GF-D8 (cell line): Measurements from ENCODE around the gene ARHGEF17.

Source experiments
- DNase-seq: peaks from one replicate; lab custom pipeline; 2025; lab: John Stamatoyannopoulos, UW

ARHGEF17 gene

DNA sequence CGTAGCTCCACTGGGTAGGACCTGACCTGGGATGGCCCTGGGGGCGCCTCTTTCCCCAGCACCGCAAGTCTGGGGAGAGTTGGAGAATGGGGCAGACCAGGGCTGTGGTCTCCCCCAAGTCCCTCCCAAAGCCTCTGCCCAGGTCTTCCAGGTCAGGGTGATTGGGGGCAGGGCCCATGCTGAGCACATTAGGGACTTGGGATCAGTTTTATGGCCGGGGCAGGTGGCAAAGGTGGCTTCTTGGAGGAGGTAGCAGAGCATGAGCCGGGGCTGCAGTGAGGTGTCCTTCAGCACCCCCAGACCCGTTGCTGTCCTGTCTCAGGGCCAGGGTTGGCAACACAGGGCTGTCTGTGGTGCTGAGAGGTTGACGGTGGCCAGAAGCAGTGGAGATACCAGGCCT lies 74.1 kb downstream of the ARHGEF17 start:
- no peak for DNase-seq

DNA sequence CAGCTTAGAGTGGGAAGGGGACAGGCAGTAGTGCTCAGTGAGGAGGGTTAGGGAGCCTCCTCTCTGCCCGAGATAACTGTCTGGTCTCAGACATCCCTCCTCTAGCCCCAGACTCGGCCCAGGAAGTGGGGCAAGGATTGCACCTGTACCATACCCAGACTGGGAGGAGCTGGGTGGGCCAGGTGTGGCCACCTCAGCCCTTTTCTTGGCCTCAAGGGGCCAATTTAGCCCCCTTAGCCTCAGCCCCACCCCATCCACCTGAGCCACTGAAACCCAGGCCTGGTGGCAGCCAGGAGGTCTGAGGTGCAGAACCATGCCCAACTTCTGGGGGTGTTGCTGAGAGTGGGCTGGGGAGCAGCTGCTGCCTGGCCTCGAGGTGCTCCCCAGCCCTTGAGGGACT lies 74.7 kb downstream of the ARHGEF17 start:
- DNase-seq = no peak

DNA sequence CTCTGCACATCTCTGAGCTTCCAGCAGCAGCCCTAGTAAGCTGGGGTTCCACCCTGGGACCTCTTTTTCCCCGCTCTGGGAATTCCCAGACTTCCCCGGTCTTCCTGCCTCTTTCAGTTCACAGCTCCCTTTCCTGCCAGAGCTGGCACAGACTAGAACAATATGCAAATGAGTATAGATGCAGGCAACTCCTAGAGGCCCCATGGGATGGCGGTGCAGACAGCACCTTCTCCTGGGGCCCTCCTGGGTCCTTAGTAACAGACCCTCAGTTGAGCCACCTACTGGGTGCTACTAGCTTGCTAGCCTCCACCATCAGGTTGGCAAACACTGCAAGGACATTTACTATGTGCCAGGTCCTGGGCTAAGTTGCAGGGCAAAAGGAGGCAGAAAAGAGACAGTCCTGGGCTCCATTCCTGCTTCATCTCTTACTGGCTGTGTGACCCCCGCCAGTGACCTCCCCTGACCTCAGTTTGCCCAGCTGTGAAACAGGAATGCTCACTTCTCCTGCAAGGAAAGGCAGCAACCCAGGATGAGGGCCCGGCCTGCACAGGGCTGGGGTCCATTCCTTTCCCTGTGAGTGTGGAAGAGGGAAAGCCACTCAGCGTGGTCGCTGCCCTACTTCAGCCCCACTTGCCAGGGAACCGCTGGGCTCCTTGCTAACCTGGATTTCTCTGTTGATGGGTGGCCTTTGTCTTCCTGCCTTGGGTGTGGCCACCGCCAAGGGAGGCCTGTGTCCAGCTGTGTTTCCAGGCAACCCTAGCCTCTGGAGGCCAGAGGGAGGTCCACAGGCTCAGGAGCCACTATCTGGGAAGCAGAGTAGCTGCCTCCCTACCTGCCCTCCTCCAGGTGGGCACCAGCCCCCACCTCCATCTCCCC lies 75.4 kb downstream of the ARHGEF17 start:
- DNase-seq = no peak

DNA sequence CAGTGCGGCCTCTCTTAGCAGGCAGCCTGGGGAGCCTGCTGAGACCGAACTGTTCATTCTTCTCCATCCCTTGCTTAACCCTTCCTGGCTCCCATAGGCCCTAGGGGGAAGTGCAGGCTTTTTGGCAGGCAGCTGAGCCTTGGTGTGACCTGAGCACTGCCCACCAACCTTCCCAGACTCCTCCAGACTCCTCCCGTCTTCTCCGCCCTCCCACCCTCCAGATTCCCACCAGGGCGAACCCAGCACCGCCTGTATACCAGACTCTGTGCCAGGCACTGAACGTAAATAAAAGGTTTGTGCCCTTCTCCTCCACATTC lies 76.0 kb downstream of the ARHGEF17 start:
- no peak for DNase-seq

DNA sequence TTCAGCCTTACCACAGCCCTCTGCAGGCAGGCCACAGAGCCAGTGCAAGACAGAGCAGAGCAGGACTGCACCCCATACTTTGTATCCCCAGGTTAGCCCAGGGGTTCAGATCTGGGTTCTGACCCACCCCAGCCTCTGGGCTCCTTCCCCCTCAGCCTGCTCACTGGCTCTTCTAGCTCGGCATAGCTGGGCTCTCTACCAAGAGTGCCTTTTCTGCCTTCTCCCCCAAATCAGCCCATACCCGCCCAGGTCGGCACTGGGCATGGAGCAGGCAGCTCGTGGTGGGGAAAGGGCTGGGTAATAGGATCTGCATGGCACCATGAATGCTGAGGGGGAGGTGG lies 76.4 kb downstream of the ARHGEF17 start:
- no peak for DNase-seq

DNA sequence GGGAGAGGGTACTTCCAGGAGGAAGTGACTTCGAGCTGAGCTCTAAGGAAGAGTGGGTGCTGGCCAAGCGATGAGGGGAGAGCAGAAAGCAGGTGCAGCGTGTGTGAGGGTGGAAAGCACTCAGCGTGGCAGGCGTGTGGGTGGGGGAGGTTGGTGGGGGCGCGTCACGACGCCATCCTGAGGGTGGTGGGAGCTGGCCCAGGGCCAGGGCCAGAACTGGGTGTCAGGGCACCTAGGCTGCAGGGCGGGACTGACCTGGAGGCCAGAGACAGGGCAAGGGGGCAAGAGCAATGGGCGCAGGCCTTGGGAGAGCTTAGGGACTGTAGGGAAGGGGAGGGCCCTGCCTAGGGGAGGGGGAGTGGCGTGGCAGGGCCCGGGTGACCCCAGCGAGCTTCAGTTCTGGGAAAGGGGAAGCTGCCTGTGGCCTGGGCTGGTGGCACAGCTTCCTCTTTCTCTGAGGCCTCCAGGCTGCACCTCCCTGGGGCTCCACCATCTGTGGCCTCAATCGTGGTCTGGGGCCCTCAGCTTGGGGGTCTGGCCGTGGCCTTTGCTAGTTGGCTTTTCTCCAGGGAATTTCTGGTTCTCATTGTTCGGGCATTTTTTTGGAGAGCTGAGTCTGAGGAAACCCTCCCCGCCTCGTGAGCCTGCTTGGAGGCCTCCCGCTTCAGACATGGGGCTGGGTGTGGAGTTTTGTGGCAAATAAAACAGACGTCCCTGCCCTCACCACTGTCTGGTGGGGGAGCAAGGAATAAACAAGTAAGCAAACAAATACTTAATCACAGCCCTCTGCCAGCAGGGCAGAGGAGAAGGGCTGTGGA lies 77.0 kb downstream of the ARHGEF17 start:
- peak; percentile 95 for DNase-seq

DNA sequence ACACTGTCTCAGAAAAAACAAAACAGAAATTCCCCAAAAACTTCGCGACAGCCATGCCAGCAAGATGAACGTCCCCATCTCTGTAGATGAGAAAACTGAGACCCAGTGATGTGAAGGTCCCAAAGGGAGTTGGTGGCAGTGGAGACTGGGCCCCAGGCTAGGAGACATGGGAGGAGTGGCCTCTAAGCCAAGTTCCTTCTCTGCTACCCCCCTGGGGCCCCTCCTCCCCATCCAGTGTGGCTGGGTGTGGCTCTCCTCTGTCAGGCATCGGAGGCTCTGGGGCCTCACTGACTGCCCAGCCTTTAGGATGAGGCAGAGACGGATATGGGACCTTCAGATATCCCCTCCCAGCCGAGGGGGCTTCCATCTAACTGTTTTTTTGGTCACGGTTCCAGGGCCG lies 77.9 kb downstream of the ARHGEF17 start:
- DNase-seq = peak; percentile 83

DNA sequence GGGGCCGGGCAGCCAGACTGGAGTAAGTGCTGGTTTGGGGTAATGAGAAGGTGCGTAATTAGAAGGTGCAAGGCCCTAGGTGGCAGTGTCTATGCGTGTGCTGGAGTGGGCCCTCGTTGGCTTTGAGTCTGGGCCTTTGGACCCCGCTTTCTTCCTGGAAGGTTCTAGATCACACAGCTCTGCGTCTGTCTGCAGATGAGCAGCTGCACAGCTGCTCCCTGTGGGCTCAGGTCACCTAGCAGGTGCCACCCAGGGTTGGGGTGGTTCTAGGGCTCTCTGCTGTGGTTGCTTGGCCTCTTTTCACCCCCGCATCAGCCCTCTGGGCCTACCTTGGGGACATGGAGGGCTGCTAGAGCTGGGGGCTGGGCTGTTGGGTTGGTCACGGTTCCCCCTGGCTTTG lies 78.5 kb downstream of the ARHGEF17 start:
- DNase-seq = no peak

DNA sequence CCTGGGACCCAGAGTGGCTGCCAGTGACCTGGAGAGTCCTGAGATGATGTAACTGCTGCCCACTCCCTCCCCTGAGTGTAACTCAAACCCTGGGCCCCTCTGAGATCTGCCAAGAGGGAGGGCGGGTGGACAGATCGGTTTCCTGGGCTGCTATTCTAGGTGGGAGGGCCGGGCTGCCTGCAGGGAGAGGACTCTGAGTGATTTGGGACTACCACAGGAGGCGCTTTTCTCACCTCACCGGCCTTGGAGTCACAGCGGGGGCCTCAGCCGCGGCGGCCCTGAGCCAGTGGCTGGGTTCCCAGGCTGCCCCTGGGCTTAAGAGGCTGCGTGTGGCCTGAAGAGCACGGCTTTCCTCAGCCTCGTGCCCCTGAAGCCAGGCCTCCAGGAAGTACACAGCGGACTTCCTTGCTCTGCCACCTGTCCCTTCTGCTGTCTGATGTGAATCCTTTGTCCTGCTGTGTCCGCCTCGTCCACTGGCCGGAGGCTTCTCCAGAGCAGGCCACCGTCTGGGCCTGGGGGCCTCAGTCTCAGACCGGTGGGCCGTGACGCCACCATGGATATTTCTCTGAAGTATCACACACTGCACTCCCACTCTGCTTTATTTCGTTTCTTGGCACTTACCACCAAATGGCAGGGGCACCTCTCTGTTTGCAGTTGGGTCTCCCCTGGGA lies 79.7 kb downstream of the ARHGEF17 start:
- DNase-seq = peak; percentile 68

DNA sequence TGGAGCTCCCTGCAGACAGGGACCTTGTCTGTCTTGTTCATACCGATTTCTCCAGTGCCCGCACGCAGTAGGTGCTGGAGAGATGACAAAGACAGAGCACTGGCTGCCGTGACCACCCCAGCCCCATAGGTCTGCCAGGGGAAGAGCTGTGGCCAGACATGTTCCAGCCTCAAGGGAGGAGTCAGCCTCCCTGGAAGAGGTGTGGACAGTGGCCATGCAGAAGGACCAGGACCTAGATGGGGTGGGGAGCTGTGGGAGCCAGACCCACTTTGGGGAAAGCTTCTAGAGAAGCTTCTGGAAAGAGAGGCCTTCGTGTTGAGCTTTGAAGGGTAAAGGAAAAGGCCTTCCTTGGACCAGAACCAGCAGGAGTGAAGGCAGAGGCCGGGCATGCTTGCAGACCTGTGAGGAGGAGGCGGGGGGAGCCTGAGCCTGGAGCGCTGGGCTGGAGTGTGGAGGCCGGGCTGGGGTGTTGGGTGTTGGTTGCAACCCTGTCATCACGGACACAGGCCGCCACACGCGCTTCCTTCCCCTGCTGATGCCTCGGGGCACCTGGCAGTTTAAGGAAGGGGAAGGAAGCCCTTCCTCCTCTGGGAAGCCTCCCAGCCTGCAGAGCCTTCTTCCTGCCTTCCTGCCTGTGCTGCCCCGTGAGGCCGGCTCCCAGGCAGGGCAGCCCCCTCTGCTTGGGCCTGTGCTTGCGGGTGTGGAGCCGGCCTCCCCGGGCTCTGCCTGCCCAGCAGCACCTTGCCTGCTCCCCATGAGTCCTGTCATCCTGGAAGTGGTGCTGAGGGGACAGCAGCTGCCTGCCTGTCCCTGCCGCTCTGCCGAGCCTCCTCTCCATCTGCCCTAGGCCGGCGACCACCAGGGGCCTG lies 80.4 kb downstream of the ARHGEF17 start:
- peak; percentile 82 for DNase-seq

DNA sequence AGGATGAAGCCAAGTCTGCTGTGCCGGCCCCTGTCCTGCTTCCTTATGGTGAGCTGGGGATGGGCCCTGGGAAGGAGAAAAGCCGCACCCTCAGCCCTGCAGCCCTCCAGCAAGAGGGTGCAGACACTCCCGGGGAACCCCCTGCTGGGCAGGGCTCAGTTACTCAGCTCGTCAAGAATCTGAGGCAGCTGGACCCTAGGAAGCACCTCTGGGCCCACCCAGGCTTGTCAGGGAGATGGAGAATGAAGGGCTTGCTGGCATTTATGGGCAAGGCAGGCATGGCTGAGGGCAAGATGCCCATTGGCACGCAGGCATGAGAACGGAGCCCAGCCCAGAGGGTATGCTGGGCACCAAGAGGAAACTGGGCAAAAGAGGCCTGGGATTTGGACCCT lies 81.1 kb downstream of the ARHGEF17 start:
- DNase-seq = no peak

DNA sequence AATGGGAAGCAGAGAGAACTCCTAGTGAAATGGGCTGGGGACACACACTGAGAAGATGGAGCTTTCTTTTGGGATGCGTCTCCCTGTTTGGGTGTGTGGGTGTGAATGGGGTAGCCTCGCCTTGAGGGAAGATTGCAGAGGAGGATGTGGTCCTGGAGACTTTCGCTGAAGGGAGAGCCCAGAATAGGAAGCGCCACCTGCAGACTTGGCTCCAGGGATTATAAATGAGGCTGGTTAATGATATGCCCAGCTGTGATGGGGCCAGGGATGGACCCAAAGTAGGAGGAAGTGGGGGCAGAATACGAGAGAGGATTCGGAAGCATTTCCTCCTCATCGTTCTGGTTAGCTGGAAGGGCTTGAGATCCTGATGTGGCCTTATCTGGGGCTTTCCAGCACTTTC lies 81.8 kb downstream of the ARHGEF17 start:
- no peak for DNase-seq

DNA sequence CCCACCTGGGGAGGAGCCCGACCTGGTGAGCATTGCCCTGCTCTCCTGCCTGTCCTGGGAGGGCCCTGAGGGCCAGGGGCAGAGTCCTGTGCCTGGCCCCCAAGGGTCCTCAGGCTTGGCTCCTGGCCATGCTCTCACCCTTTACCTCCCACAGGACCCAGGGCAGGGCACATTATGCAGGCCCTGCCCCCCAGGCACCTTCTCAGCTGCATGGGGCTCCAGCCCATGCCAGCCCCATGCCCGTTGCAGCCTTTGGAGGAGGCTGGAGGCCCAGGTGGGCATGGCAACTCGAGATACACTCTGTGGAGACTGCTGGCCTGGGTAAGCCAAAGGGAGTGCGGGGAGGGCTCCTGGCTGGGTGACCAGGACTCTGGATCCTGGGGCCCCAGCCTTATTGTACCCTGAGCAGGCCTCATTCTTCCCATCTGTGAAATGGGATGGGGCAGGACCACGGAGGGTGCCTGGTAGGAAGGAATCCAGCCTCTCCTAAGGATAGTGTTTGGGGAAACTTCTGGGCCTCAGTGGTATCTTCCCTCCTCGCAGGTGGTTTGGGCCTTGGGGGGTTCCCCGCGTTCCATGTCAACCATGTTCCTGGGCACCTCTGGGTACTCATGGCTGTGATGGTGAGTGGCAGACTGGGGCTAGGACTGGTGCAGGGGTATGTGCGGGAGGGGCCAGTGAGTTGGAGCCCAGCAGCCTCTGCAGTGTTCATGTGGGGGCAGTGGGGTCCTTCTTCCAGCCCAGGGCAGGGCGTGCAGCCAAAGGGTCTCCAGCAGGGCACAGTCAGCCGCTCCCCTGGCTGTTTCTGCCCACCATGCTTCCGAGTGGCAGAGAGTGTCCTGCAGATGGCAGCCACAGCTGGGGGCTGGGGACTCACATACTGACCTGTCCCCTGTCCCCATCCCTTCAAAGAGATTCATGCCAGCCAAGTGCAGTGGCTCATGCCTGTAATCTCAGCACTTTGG lies 82.8 kb downstream of the ARHGEF17 start:
- no peak for DNase-seq

DNA sequence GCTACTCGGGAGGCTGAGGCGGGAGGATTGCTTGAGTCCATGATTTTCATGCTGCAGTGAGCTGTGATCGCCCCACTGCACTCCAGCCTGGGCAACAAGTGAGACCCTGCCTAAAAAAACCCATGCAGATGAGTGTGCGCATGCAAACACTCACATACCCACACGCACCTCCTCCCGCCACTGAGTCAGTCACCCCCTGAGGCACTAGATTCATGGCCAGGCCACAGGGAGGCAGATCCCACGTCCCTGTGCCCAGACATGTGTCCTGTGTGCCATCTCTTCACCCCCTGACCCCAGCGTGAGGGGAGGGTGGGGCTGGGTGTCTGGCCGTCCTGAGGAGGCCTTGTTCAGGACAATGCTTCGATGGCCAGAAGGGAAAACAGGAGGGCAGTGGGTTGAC lies 83.6 kb downstream of the ARHGEF17 start:
- no peak for DNase-seq

DNA sequence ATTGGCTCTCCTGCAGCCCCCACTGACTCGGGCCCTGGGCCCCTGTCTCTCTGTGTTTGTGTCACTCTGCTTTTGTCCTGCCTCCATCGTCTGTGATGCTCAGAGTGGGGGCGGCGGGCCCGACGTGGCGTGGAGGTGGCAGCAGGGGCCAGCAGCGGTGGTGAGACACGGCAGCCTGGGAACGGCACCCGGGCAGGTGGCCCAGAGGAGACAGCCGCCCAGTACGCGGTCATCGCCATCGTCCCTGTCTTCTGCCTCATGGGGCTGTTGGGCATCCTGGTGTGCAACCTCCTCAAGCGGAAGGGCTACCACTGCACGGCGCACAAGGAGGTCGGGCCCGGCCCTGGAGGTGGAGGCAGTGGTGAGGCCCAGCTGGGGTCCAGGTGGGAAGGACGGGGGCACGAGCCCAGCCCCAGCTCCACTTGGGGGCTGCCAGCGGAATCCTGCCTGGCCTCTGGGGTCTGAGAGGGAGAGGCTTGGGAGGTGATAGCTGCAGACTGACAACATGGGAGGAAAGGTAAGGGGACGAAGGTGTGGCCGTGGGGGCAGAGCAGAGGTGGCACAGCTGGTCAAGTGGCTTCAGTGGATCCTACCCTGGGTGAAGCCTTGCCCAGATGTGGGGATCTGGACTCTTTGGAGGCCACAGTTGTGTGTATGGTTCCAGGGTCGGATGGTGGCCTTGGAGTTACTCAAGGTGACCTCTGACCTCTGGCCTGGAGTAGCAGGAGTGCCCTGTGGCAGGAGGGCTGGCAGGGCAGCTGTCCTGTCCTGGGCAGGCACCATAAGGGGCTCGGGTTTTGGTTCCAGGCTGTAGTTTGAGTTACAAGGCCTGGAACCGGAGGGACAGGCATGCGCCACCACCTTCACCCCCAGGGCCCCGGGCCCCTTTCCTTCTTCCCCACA lies 84.3 kb downstream of the ARHGEF17 start:
- no peak for DNase-seq

DNA sequence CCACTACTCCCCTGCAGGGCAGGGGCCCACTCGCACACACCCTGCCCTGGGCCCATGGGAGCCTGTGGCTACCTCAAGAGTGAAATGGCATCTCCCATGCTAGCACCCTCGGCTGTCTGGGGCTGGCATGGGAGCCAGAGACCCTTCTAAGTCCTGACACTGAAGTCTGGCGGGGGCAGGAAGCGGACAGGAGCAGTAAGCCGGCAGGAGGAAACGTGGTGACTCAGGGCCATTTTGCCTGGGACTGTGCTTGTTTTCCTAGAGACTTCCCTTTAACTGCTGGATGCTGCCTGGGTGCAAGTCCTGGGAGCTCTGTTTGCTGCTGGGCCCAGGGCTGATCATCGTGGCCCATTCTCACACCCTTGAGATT lies 84.9 kb downstream of the ARHGEF17 start:
- DNase-seq = no peak

DNA sequence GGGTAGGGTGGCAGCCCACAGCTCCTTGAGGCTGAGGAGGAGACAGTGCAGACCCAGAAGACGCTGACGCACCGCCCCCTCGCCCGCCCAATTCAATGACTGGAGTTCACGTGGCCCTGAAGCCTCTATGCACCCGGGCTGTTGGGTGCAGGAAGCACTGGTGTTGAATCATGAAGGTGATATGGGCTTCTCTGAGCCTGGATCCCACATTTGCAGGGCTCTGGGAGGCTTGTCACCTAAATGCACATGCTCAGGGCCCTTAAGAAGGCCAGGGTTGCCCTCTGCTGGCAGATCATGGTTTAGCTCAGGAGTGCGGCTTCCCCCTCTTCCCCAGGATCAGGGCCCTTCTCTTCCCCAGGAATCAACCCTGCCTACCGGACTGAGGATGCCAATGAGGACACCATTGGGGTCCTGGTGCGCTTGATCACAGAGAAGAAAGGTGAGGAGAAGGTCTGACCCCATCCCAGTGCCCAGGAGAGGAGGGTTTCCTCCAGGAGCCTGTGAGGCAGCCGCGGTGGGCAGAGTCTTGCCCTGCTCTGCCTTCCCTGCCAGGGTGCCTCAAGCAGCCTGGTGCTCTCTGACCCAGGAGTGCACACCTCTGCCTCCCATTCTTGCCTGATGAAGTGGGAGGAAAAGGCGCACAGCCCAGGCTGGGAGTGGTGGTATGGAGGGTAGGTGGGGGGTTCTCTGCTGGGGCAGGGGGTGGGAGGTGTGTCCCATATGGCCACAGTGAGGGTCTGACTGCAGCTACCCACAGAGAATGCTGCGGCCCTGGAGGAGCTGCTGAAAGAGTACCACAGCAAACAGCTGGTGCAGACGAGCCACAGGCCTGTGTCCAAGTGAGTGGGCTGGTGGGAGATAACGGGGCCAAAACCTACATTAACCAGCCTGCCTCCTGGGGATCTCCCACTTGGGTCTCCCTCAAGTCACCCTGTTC lies 85.7 kb downstream of the ARHGEF17 start:
- peak; percentile 34 for DNase-seq

DNA sequence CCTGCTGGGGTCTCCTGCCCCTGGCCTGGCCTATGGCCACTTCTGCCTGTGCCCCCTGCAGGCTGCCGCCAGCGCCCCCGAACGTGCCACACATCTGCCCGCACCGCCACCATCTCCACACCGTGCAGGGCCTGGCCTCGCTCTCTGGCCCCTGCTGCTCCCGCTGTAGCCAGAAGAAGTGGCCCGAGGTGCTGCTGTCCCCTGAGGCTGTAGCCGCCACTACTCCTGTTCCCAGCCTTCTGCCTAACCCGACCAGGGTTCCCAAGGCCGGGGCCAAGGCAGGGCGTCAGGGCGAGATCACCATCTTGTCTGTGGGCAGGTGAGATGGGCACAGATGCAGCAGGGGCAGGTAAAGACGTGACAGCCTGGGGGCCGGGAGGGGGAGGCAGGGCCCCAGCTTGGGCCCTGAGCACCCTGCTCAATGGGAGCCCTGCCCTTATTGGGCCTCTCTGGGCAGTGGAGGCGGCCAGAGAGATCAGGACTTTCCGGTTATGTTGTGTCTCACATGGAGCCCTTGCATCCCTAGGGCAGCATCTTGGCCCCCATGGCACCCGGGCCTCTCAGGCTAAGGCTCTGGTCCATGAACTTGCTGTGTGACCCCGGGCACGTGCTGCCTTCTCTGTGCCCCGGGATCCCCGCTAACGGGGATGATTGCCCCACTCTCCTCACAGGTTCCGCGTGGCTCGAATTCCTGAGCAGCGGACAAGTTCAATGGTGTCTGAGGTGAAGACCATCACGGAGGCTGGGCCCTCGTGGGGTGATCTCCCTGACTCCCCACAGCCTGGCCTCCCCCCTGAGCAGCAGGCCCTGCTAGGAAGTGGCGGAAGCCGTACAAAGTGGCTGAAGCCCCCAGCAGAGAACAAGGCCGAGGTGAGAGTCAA lies 86.6 kb downstream of the ARHGEF17 start:
- no peak for DNase-seq
